ENCODE measurements around the gene RHOC.

DNA sequence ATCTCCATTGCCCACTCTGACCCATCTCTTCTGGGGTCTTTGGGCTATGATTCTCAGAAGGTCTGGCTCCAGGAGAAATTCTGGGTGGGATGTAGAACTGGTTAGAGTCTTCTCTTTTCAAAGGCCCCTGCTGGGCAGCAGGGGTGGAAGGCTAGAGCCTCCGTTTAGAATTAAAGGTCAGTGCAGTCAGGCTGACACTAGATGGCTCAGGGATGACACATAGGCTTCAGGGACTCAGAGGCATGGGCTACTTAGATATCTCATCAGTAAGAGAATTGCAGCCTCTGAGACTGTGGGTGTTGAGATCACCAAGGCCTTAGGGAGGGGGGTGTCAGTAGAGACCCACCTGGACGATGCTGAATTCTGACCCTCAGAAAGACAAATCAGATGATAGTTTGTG is 20.8 kb upstream of the RHOC start:
- TF ChIP-seq, protein P1, sequence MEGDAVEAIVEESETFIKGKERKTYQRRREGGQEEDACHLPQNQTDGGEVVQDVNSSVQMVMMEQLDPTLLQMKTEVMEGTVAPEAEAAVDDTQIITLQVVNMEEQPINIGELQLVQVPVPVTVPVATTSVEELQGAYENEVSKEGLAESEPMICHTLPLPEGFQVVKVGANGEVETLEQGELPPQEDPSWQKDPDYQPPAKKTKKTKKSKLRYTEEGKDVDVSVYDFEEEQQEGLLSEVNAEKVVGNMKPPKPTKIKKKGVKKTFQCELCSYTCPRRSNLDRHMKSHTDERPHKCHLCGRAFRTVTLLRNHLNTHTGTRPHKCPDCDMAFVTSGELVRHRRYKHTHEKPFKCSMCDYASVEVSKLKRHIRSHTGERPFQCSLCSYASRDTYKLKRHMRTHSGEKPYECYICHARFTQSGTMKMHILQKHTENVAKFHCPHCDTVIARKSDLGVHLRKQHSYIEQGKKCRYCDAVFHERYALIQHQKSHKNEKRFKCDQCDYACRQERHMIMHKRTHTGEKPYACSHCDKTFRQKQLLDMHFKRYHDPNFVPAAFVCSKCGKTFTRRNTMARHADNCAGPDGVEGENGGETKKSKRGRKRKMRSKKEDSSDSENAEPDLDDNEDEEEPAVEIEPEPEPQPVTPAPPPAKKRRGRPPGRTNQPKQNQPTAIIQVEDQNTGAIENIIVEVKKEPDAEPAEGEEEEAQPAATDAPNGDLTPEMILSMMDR (conservative IDR thresholded peaks at IDR 0.05) = no peak
- no peak for TF ChIP-seq ZFX (IDR thresholded peaks at IDR 0.05)
